ENCODE data around the gene C16orf89. TPM values are rescaled to one million over a fixed set of nuclear protein-coding genes. Genes with fewer than 3 reads are reported as not detected.
A peak's percentile ranks its signal among the peaks of the same experiment; 100 is the strongest.
"Not testable (repeated sequence)": the region's sequence is repeated elsewhere in the genome, so short reads cannot be mapped to it uniquely, and the experiment has no call there.

The C16orf89 gene
- total RNA-seq, 4 donors from 2014 or later = 1.5 to 2.1 (median 1.9) TPM

GRCh38 chr16:5088086-5088790 is 22.5 kb upstream of the C16orf89 start:
- peaks cover 11 to 68% (median 42%) of the 10 kb centered on the region in 4 donors for H3K36me3 ChIP-seq
- H3K9me3 ChIP-seq; intact Hi-C loops (cut with DNase I); H3K4me3 ChIP-seq; DNase-seq (ENCODE audit: extremely low spot score); H3K27ac ChIP-seq (replicated peaks in 1 of 4); H3K4me1 ChIP-seq; H3K27me3 ChIP-seq: not testable (repeated sequence)
- WGBS = 91% methylated on average over 11 of the region's 18 CpGs

- H3K27ac ChIP-seq (replicated peaks in 1 of 4); intact Hi-C loops (cut with DNase I); H3K4me3 ChIP-seq; H3K4me1 ChIP-seq; H3K27me3 ChIP-seq; DNase-seq (ENCODE audit: extremely low spot score); H3K9me3 ChIP-seq: not testable (repeated sequence)
- H3K36me3 ChIP-seq = peaks cover 17 to 93% (median 66%) of the 10 kb centered on the region in 4 donors
- WGBS = 81% methylated on average over 6 of the region's 11 CpGs
These were observed 20.0 kb upstream of the C16orf89 start for GRCh38 chr16:5085716-5086115.

GRCh38 chr16:5084802-5085201 is 19.0 kb upstream of the C16orf89 start:
- H3K9me3 ChIP-seq; DNase-seq (ENCODE audit: extremely low spot score); H3K27ac ChIP-seq (replicated peaks in 1 of 4); H3K27me3 ChIP-seq; intact Hi-C loops (cut with DNase I); H3K4me3 ChIP-seq; H3K4me1 ChIP-seq: not testable (repeated sequence)
- TF ChIP-seq CTCF (IDR thresholded peaks at IDR 0.05) = peak; percentile 35 to 65 (median 53)
- WGBS = 71% methylated on average over 10 of the region's 10 CpGs
- peaks cover 17 to 93% (median 64%) of the 10 kb centered on the region in 4 donors for H3K36me3 ChIP-seq

- 77% methylated on average over 6 of the region's 11 CpGs for WGBS
- H3K9me3 ChIP-seq; intact Hi-C loops (cut with DNase I): not testable (repeated sequence)
These were observed 18.5 kb upstream of the C16orf89 start for GRCh38 chr16:5084099-5084731.

GRCh38 chr16:5083646-5084045 is 17.9 kb upstream of the C16orf89 start:
- H3K9me3 ChIP-seq; H3K4me1 ChIP-seq; H3K27me3 ChIP-seq; DNase-seq (ENCODE audit: extremely low spot score); H3K27ac ChIP-seq (replicated peaks in 1 of 4); intact Hi-C loops (cut with DNase I); H3K4me3 ChIP-seq: not testable (repeated sequence)
- H3K36me3 ChIP-seq = peaks cover 14 to 93% (median 68%) of the 10 kb centered on the region in 4 donors
- 79% methylated on average over 6 of the region's 9 CpGs for WGBS

More at GRCh38 chr16:5084099-5084731, 18.5 kb upstream of the C16orf89 start:
- not testable (repeated sequence) for H3K4me1 ChIP-seq; DNase-seq (ENCODE audit: extremely low spot score); H3K27me3 ChIP-seq; H3K27ac ChIP-seq (replicated peaks in 1 of 4); H3K4me3 ChIP-seq
- peaks cover 17 to 93% (median 64%) of the 10 kb centered on the region in 4 donors for H3K36me3 ChIP-seq

- H3K27ac ChIP-seq (replicated peaks in 1 of 4); H3K4me1 ChIP-seq; H3K9me3 ChIP-seq; H3K27me3 ChIP-seq; DNase-seq (ENCODE audit: extremely low spot score); H3K4me3 ChIP-seq; intact Hi-C loops (cut with DNase I): not testable (repeated sequence)
- 50% methylated on average over 2 of the region's 9 CpGs for WGBS
- H3K36me3 ChIP-seq = peaks cover 31 to 97% (median 86%) of the 10 kb centered on the region in 4 donors
These were observed 15.2 kb upstream of the C16orf89 start for GRCh38 chr16:5080996-5081395.

- H3K36me3 ChIP-seq = peaks cover 30 to 97% (median 88%) of the 10 kb centered on the region in 4 donors
- H3K4me1 ChIP-seq; H3K9me3 ChIP-seq; H3K27me3 ChIP-seq; H3K27ac ChIP-seq (replicated peaks in 1 of 4); intact Hi-C loops (cut with DNase I); H3K4me3 ChIP-seq; DNase-seq (ENCODE audit: extremely low spot score): not testable (repeated sequence)
- whole genome bisulfite sequencing = 87% methylated on average over 8 of the region's 12 CpGs
These were observed 14.7 kb upstream of the C16orf89 start for GRCh38 chr16:5080461-5080860.

- WGBS = 92% methylated on average over 17 of the region's 17 CpGs
- no peaks in the 10 kb centered on the region for H3K27me3 ChIP-seq
- TF ChIP-seq POLR2A (IDR thresholded peaks at IDR 0.05; ENCODE audit: low read depth) (no peak), CTCF (IDR thresholded peaks at IDR 0.05) (no peak), EP300 (IDR thresholded peaks at IDR 0.05) (no peak), POLR2AphosphoS5 (IDR thresholded peaks at IDR 0.05) (no peak)
- H3K9me3 ChIP-seq = no peaks in the 10 kb centered on the region
- DNase-seq (ENCODE audit: extremely low spot score) = no peak
- H3K36me3 ChIP-seq = peaks cover 33 to 100% (median 88%) of the 10 kb centered on the region in 4 donors
- no peaks in the 10 kb centered on the region for H3K4me1 ChIP-seq
- no peak overlapping the region for H3K4me3 ChIP-seq
- intact Hi-C loops (cut with DNase I) = loop anchor here (10.0 kb wide), 1 partner anchor 114 kb away; no protein-coding TSS in a partner anchor
- H3K27ac ChIP-seq (replicated peaks in 1 of 4) = no peak overlapping the region
These were observed 12.9 kb upstream of the C16orf89 start for GRCh38 chr16:5078626-5079025.

Measured in esophagus muscularis mucosa (tissue), 4 donors.